ENCODE results near the gene CHPF.

The CHPF gene

GRCh38 chr2:219567791-219568361 lies 24.3 kb upstream of the CHPF start:
- DNase-seq, result no peak

GRCh38 chr2:219567131-219567530 lies 23.5 kb upstream of the CHPF start:
- DNase-seq, result no peak

GRCh38 chr2:219566640-219567039 lies 23.0 kb upstream of the CHPF start:
- DNase-seq, result no peak

DNA sequence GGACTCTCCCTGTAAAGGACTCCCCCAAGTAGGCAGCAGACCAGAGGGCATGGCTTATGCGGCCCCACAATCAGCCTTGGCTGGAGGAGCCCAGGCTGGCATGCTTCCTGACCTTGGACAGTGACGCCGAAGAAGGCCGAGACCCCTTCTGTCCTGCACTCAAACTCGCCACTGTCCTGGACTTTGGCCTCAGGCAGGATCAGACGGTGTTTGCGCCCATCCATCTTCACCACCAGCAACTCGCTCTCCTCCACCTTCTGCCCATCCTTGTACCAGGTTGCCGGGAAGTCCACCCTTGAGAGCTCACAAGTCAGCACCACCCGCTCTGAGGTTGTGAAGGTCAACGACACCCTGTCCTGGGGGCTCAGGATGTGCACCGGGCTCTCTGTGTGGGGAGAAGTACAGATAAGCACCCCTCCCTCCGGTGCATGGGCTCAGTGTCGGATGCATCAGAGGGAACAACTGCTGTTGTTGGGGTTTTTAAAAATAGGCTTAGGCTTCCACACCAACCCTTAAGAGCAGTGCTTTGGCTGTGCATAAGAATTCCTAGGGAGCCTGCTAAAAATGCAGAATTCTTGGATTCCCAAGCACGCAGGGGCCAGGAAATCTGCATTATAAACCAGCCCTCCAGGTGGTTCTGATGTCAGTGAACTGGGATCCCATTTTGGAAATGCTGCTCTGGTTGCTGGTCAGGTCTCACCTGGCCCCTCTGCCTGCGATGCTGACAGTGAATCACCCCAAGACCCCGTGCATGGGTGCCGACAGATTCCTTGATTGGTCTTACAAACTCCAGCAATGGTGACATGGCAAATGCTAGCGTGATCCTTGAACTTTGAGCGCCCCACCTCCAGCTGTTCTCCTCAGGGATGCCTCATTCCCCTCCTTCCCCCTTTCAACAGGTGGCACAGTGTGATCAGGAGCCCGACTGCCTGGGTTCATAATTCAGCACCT lies 21.8 kb upstream of the CHPF start:
- no peak for DNase-seq

GRCh38 chr2:219563271-219563928 lies 19.8 kb upstream of the CHPF start:
- no peak for DNase-seq

DNA sequence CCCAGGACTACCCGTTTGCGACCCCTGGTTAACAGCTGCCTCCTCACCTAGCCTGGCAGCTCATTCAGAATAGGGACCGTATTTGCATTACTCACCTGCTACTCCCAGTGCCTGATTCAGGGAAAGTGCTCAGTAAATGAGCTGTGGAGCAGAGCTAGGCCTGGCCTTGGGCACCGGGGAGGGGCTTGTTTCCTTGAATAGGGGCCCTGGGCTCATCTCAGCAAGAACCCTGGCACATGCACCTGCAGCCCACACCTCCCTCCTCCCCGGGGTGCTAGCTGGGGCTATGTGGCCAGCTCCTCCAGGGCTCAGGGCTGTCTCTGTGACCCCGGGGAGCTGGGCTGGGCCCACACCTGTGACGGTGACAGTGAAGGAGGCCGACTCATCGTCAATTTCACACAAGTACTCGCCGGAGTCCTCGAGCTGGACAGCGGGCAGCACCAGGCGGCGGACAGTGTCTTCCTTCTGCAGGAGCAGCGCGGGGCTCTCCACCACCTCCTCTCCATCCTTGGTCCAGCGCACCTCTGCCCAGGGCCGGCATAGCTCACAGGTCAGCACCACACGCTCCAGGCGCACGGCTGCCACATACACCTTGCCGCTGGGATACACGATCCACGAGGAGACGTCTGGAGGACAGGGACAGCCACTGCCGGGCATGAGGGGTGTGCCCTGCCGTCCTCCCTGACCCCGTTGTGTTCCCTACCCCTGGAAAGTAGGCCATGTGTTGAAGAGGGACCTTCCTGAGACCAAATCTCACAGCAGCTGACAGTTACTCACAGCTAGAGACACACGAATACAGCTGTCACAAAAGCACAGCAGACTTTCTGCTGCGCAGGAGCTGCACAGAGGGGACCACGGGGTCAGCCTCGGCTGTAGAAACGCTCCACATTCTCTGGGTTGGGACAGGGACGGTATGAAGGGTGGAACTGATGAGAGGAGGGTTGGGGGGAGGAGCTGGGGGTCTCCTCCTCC lies 18.7 kb upstream of the CHPF start:
- no peak for DNase-seq

GRCh38 chr2:219561179-219562048 lies 17.8 kb upstream of the CHPF start:
- DNase-seq, result no peak

DNA sequence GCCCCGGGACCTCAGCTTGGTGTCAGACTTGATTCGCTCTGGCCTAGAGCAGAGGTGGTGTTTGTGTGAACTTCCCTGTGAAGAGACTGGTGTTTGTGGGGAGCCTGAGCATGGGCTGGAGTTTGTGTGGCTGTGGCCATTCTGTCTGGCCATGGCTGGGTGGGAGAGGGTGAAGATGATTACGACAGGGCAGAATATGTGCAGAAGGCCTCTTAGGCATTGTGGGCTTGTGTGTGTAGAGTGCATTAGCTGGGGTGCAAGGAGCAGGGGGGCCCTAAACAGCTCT lies 17.2 kb upstream of the CHPF start:
- DNase-seq, result no peak

- DNase-seq, result no peak
Measured at GRCh38 chr2:219560037-219560892, 16.7 kb upstream of the CHPF start.

GRCh38 chr2:219559156-219559915 lies 15.7 kb upstream of the CHPF start:
- no peak for DNase-seq

DNA sequence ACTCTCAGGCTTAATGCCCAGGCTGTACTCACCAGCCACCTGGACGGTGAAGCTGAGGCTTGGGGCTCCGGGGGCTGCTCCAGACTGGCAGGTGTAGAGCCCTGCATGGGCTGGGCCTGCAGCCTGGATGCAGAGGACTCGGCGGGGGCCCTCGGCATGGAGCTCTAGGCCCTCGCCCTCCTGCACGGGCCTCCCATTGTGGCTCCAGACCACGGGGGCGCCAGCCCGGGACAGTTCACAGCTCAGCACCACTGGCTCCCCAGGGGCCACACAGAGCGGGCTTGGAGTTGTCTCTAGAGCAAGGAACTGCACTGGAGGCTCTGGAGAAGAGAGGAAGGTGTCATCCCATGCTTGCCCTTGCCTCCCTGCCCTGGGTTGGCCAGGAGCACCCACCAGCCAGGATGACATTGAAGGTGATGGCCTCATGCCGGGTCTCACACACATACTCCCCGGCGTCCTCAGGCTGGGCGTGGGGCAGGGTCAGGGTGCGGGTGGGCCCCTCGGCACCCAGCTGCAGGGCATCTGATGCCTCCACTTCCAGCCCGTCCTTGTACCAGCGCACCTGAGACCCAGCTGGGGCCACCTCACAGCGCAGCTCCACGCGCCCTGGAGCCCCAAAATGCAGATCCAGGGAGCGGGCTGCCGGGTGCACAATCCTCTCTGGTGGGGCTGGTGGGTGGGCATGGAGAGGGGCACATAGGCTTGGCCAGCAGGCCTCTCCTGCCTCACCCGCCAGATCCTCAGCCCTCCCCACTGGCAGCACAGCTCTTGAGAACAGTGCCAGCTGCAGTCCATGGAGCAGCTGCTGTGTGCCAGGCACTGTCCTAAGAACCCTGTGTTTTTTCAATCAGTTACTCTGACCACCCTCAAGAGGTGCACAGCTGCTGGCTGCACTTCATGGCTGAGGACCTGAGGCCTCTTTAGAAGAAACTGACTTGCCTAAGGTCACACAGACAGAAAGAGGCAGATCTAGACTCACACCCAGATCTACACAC lies 14.5 kb upstream of the CHPF start:
- no peak for DNase-seq

GRCh38 chr2:219557320-219557719 lies 13.7 kb upstream of the CHPF start:
- DNase-seq, result no peak

GRCh38 chr2:219556413-219556812 lies 12.8 kb upstream of the CHPF start:
- DNase-seq, result no peak

DNA sequence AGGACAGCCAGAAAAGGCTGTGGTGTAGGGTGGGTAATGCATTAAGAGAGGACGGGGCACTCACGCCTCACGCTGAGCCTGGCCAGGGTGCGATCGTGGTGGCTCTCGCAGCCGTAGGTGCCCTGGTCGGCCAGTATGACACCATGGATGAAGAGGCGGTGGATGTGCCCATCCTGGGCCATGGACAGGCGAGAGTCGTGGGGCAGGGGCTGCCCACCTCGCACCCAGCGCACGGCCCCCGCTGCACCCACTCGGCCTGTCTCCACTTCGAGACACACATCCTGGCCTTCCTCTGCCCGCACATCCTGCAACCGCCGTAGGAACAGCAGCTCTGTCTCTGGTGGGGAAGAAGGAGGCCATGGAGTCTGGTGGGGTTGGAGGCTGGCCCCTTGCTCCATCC lies 12.3 kb upstream of the CHPF start:
- DNase-seq, result no peak

DNA sequence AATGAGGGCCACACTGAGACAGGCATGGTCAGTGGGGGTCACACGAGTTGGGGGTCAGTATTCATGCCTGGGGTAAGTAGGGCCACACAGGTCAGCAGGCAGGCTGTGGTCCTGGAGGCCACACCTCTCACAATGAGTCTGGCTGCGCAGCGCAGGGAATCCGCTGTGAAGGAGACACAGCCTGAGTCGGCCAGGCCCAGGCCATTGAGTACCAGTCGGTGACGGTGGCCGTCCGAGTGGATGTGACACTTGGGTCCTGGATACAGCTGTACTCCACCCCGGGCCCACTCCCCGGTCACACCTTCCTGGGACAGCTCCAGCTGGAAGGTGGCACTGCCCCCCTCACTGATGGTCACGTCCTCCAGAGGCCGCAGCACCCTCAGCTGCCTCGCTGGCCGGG lies 10.7 kb upstream of the CHPF start:
- no peak for DNase-seq

- no peak for DNase-seq
Measured at GRCh38 chr2:219553463-219553963, 9.9 kb upstream of the CHPF start.

- DNase-seq, result no peak
Measured at GRCh38 chr2:219553168-219553417, 9.5 kb upstream of the CHPF start.

- DNase-seq, result peak; percentile 70
Measured at GRCh38 chr2:219552382-219553167, 9.0 kb upstream of the CHPF start.

All from HCEC 1CT (cell line).